GM18526 (cell line): ENCODE data around the gene NDUFV1.

Experiments used
- POLR2A ChIP-seq: IDR thresholded peaks from 3 replicates; pipeline ENCODE4 v1.6.1; 2011; ENCODE audit not compliant: insufficient read length; ENCODE audit errors: extremely low read depth

Gene NDUFV1

GRCh38 chr11:67644472-67645418 lies 38.0 kb downstream of the NDUFV1 start:
- no peak for TF ChIP-seq POLR2A

GRCh38 chr11:67645521-67646461 lies 39.1 kb downstream of the NDUFV1 start:
- no peak for TF ChIP-seq POLR2A

- TF ChIP-seq POLR2A: no peak
Observed at GRCh38 chr11:67646535-67647336, 40.0 kb downstream of the NDUFV1 start.

GRCh38 chr11:67647471-67647870 lies 40.7 kb downstream of the NDUFV1 start:
- no peak for TF ChIP-seq POLR2A

GRCh38 chr11:67648140-67648795 lies 41.5 kb downstream of the NDUFV1 start:
- TF ChIP-seq POLR2A: no peak

- TF ChIP-seq POLR2A: no peak
Observed at GRCh38 chr11:67648796-67649613, 42.3 kb downstream of the NDUFV1 start.

- TF ChIP-seq POLR2A: no peak
Observed at GRCh38 chr11:67649634-67650510, 43.1 kb downstream of the NDUFV1 start.

- no peak for TF ChIP-seq POLR2A
Observed at GRCh38 chr11:67651976-67652781, 45.4 kb downstream of the NDUFV1 start.

GRCh38 chr11:67652965-67653845 lies 46.5 kb downstream of the NDUFV1 start:
- TF ChIP-seq POLR2A: no peak

- TF ChIP-seq POLR2A: no peak
Observed at GRCh38 chr11:67654225-67654624, 47.5 kb downstream of the NDUFV1 start.
